CD14-positive monocyte (primary cell): ENCODE results near the gene SLC39A1. TPM values are rescaled to one million over a fixed set of nuclear protein-coding genes. Genes with fewer than 3 reads are reported as not detected.

ENCODE experiments used
- DNase-seq, 3 donors: peaks; one replicate each; pipeline ENCODE4 v3.0.0-alpha.2; 2011 to 2022
- H2AFZ ChIP-seq: 2 replicates; pipeline ENCODE4 v1.6.0; 2012; ENCODE audit warnings: mild to moderate bottlenecking, low read depth, low read length, inconsistent platforms; ENCODE audit not compliant: insufficient read depth, poor library complexity, severe bottlenecking
- H3K27ac ChIP-seq, 2 donors: 1 replicate in 1 of 2; 2 replicates in 1 of 2; pipeline ENCODE4 v1.5.1; 2012 to 2013; ENCODE audit warnings: low read length in 2 of 2, control low read depth in 1 of 2, inconsistent platforms in 1 of 2, low read depth in 1 of 2, mild to moderate bottlenecking in 1 of 2
- H3K27me3 ChIP-seq, 2 donors: one replicate each; pipeline versions ENCODE4 v1.6.0 to v1.6.1; 2011 to 2013; ENCODE audit warnings: low read length in 2 of 2; ENCODE audit not compliant: control insufficient read depth in 2 of 2, insufficient read depth in 2 of 2
- H3K36me3 ChIP-seq, 2 donors: replicated peaks in 1 of 2; 1 replicate in 1 of 2; 2 replicates in 1 of 2; pipeline versions ENCODE4 v1.5.1 to v1.6.1; 2012 to 2013; ENCODE audit warnings: low read length in 2 of 2, control low read depth in 1 of 2, inconsistent platforms in 1 of 2, mild to moderate bottlenecking in 1 of 2; ENCODE audit not compliant: insufficient read depth in 2 of 2, control insufficient read depth in 1 of 2
- H3K4me1 ChIP-seq, 2 donors: 1 replicate in 1 of 2; 2 replicates in 1 of 2; pipeline versions ENCODE4 v1.5.1 to v1.6.1; 2012 to 2013; ENCODE audit warnings: low read length in 2 of 2, control low read depth in 1 of 2, inconsistent platforms in 1 of 2, mild to moderate bottlenecking in 1 of 2, moderate library complexity in 1 of 2; ENCODE audit not compliant: insufficient read depth in 2 of 2, control insufficient read depth in 1 of 2
- H3K4me2 ChIP-seq: replicated peaks from 2 replicates; pipeline ENCODE3; 2012; ENCODE audit warnings: low read length, moderate library complexity, mild to moderate bottlenecking; ENCODE audit not compliant: poor library complexity, severe bottlenecking; ENCODE audit errors: extremely low read depth
- H3K4me3 ChIP-seq, 3 experiments: fragments of 200-600 bp in 1 of 3; sonication (generic) in 1 of 3; replicated peaks in 1 of 3; 1 replicate in 2 of 3; 2 replicates in 1 of 3; pipeline ENCODE4 v1.5.1; 2011 to 2013; ENCODE audit warnings: low read length in 3 of 3, mild to moderate bottlenecking in 3 of 3, control low read depth in 2 of 3, low read depth in 2 of 3, inconsistent platforms in 1 of 3, moderate library complexity in 1 of 3
- H3K79me2 ChIP-seq: 2 replicates; pipeline ENCODE4 v1.6.0; 2012; ENCODE audit warnings: mild to moderate bottlenecking, control low read depth, inconsistent platforms, low read length, moderate library complexity; ENCODE audit not compliant: insufficient read depth
- H3K9ac ChIP-seq: 2 replicates; pipeline ENCODE4 v1.6.0; 2017; ENCODE audit warnings: low read length, mild to moderate bottlenecking; ENCODE audit not compliant: insufficient read depth, poor library complexity, severe bottlenecking
- H3K9me3 ChIP-seq, 2 donors: replicated peaks in 1 of 2; 1 replicate in 1 of 2; 2 replicates in 1 of 2; pipeline versions ENCODE4 v1.5.1 to v1.6.1; 2012 to 2013; ENCODE audit warnings: low read length in 2 of 2, control low read depth in 1 of 2; ENCODE audit not compliant: control insufficient read depth in 1 of 2, insufficient read depth in 1 of 2
- H4K20me1 ChIP-seq: 2 replicates; pipeline ENCODE4 v1.6.0; 2012; ENCODE audit warnings: mild to moderate bottlenecking, low read length, control low read depth, moderate library complexity; ENCODE audit not compliant: insufficient read depth
- H3K27ac Mint-ChIP-seq, 7 donors: one replicate each; pipeline ENCODE4 v1.8.0; 2020; ENCODE audit warnings: mild to moderate bottlenecking in 7 of 7, mixed read lengths in 7 of 7, moderate library complexity in 6 of 7, inconsistent platforms in 2 of 7
- H3K27me3 Mint-ChIP-seq, 3 donors: one replicate each; pipeline ENCODE4 v1.8.0; 2021 to 2022; ENCODE audit warnings: low read depth in 3 of 3, mild to moderate bottlenecking in 3 of 3, mixed read lengths in 3 of 3, moderate library complexity in 3 of 3, inconsistent platforms in 1 of 3
- H3K36me3 Mint-ChIP-seq, 2 donors: one replicate each; pipeline ENCODE4 v1.8.0; 2020; ENCODE audit warnings: mixed read lengths in 2 of 2, inconsistent platforms in 1 of 2, mild to moderate bottlenecking in 1 of 2
- H3K4me1 Mint-ChIP-seq: one replicate; pipeline ENCODE4 v1.8.0; 2020; ENCODE audit warnings: mild to moderate bottlenecking, mixed read lengths
- H3K4me3 Mint-ChIP-seq, 2 donors: one replicate each; pipeline ENCODE4 v1.8.0; 2020; ENCODE audit warnings: mild to moderate bottlenecking in 2 of 2, mixed read lengths in 2 of 2, moderate library complexity in 1 of 2
- H3K9me3 Mint-ChIP-seq, 7 donors: one replicate each; pipeline ENCODE4 v1.8.0; 2020 to 2022; ENCODE audit warnings: mixed read lengths in 7 of 7, mild to moderate bottlenecking in 6 of 7, moderate library complexity in 6 of 7, inconsistent platforms in 2 of 7
- WGBS: methylation state at CpG from one replicate; pipeline ENCODE4 v1.1.5; 2013; ENCODE audit warnings: missing lambda C conversion rate; ENCODE audit not compliant: insufficient coverage; 5-methylcytosine and 5-hydroxymethylcytosine counted together
- intact Hi-C, 2 donors: fragments of 100-400 bp; cut with micrococcal nuclease; formaldehyde crosslinking; loops; one replicate each; pipeline versions ENCODE4 v1.15.0 to v1.15.1; 2023
- polyA plus RNA-seq, 3 donors: library from polyadenylated mRNA; depleted of rRNA in 1 of 3; unstranded in 2 of 3; stranded (reverse) in 1 of 3; fragments of 300-500 nt in 2 of 3; fragments of >200 nt in 1 of 3; fragmentation: Illumina TruSeq in 2 of 3; gene quantifications; 1 replicate in 2 of 3; 2 replicates in 1 of 3; pipeline ENCODE4 v1.2.3, GENCODE V29; 2012 to 2021
- TF ChIP-seq, protein P1 (sequence below): fragments of 200-600 bp; IDR thresholded peaks from one replicate; pipeline ENCODE4 v1.8.0; 2022; ENCODE audit warnings: antibody characterized with exemption, mild to moderate bottlenecking

The SLC39A1 gene
- polyA plus RNA-seq, 3 donors: 37.6 to 83.1 (median 82.1) TPM

GRCh38 chr1:153940756-153941155 lies 22.6 kb downstream of the SLC39A1 start:
- no peaks in the 10 kb centered on the region for H3K9me3 Mint-ChIP-seq
- Histone ChIP-seq H3K27ac (peak overlapping the region in 1 of 2 donors; percentile 71), H4K20me1 (peaks cover 64% of the 10 kb centered on the region), H3K36me3 (peaks cover 76 to 79% of the 10 kb centered on the region in 2 donors), H3K9me3 (no peaks in the 10 kb centered on the region), H3K27me3 (no peaks in the 10 kb centered on the region), H3K4me1 (peaks cover 32 to 43% of the 10 kb centered on the region in 2 donors), H3K4me3 (no peak overlapping the region), H2AFZ (no peak overlapping the region), H3K4me2 (no peak overlapping the region), H3K9ac (no peak overlapping the region), H3K79me2 (peaks cover 86% of the 10 kb centered on the region)
- H3K27ac Mint-ChIP-seq: peak overlapping the region in 5 of 7 donors; percentile 34 to 87 (median 78)
- 97% methylated on average over 8 of the region's 8 CpGs for WGBS
- H3K4me3 Mint-ChIP-seq: no peak overlapping the region
- H3K36me3 Mint-ChIP-seq: peaks cover 71 to 79% of the 10 kb centered on the region in 2 donors
- peaks cover 36% of the 10 kb centered on the region for H3K4me1 Mint-ChIP-seq
- TF ChIP-seq, protein P1, sequence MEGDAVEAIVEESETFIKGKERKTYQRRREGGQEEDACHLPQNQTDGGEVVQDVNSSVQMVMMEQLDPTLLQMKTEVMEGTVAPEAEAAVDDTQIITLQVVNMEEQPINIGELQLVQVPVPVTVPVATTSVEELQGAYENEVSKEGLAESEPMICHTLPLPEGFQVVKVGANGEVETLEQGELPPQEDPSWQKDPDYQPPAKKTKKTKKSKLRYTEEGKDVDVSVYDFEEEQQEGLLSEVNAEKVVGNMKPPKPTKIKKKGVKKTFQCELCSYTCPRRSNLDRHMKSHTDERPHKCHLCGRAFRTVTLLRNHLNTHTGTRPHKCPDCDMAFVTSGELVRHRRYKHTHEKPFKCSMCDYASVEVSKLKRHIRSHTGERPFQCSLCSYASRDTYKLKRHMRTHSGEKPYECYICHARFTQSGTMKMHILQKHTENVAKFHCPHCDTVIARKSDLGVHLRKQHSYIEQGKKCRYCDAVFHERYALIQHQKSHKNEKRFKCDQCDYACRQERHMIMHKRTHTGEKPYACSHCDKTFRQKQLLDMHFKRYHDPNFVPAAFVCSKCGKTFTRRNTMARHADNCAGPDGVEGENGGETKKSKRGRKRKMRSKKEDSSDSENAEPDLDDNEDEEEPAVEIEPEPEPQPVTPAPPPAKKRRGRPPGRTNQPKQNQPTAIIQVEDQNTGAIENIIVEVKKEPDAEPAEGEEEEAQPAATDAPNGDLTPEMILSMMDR: no peak
- intact Hi-C loops: no loop called here
- H3K27me3 Mint-ChIP-seq: no peaks in the 10 kb centered on the region
- DNase-seq: no peak

DNA sequence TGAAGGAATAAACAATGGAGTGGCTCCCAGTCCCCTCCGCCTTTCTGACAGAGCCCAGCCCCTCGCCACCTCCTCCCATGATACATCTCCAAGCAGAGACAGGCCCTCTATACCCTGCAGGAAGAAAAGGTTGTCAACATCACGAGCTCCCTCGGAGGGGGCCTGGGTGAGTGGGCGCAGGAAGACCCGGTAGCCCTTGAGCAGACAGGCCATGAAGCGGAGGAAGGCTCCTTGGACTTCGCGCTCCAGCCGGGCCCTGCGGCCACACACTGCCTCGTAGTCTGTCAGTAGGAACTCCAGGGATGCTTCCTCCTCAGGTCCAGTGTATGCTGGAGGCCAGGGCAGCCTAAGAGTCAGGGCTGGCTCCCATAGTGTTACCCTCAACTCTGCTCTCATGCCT lies 23.9 kb downstream of the SLC39A1 start:
- peak overlapping the region in 1 of 2 donors; percentile 71 for H3K27ac ChIP-seq
- no peaks in the 10 kb centered on the region for H3K9me3 Mint-ChIP-seq
- H3K4me3 ChIP-seq: no peak overlapping the region
- peaks cover 88 to 91% of the 10 kb centered on the region in 2 donors for H3K36me3 ChIP-seq
- H2AFZ ChIP-seq: no peak overlapping the region
- H3K36me3 Mint-ChIP-seq: peaks cover 83 to 92% of the 10 kb centered on the region in 2 donors
- no peaks in the 10 kb centered on the region for H3K9me3 ChIP-seq
- peaks cover 76% of the 10 kb centered on the region for H4K20me1 ChIP-seq
- no peak overlapping the region for H3K4me2 ChIP-seq
- no peak for DNase-seq
- WGBS: 95% methylated on average over 11 of the region's 12 CpGs
- no peaks in the 10 kb centered on the region for H3K27me3 ChIP-seq
- H3K4me3 Mint-ChIP-seq: no peak overlapping the region
- peaks cover 30% of the 10 kb centered on the region for H3K4me1 Mint-ChIP-seq
- H3K27ac Mint-ChIP-seq: peak overlapping the region in 3 of 7 donors; percentile 55 to 80 (median 59)
- H3K79me2 ChIP-seq: peaks cover 82% of the 10 kb centered on the region
- H3K4me1 ChIP-seq: peaks cover 20 to 36% of the 10 kb centered on the region in 2 donors
- TF ChIP-seq, protein P1: no peak
- no peak overlapping the region for H3K9ac ChIP-seq
- no peaks in the 10 kb centered on the region for H3K27me3 Mint-ChIP-seq
- intact Hi-C loops: no loop called here
